Thyroid gland (tissue), 4 donors: ENCODE data around the gene ZSCAN18. TPM values are rescaled to one million over a fixed set of nuclear protein-coding genes. Genes with fewer than 3 reads are reported as not detected.

ENCODE experiments used
- DNase-seq, 2 donors: peaks; one replicate each; pipeline ENCODE4 v3.0.0-alpha.2; 2019
- H3K27ac ChIP-seq, 3 donors: fragments of 200-600 bp; sonication (generic); 1 replicate in 2 of 3; 2 replicates in 1 of 3; pipeline ENCODE4 v1.5.1; 2016 to 2019; ENCODE audit warnings: mild to moderate bottlenecking in 1 of 3, moderate library complexity in 1 of 3
- H3K27me3 ChIP-seq: fragments of 200-600 bp; sonication (generic); one replicate; pipeline ENCODE4 v1.5.1; 2019
- H3K36me3 ChIP-seq, 2 donors: fragments of 200-600 bp; sonication (generic); one replicate each; pipeline ENCODE4 v1.5.1; 2016 to 2019
- H3K4me1 ChIP-seq, 2 donors: fragments of 200-600 bp; sonication (generic); one replicate each; pipeline ENCODE4 v1.5.1; 2017 to 2019
- H3K4me3 ChIP-seq, 3 donors: fragments of 200-600 bp; sonication (generic); replicated peaks in 1 of 3; 1 replicate in 2 of 3; 2 replicates in 1 of 3; pipeline ENCODE4 v1.5.1; 2016; ENCODE audit warnings: mild to moderate bottlenecking in 1 of 3
- H3K9me3 ChIP-seq: fragments of 200-600 bp; sonication (generic); one replicate; pipeline ENCODE4 v1.5.1; 2017
- CTCF ChIP-seq, 6 experiments: fragments of 200-600 bp in 3 of 6; fragments of 450-650 bp in 3 of 6; sonication (generic) in 3 of 6; IDR thresholded peaks; one replicate each; pipeline ENCODE4 v1.5.1; 2016 to 2019; ENCODE audit warnings: antibody characterized with exemption in 6 of 6, mild to moderate bottlenecking in 2 of 6, inconsistent platforms in 1 of 6, moderate library complexity in 1 of 6
- POLR2A ChIP-seq, 2 donors: fragments of 450-650 bp; IDR thresholded peaks; one replicate each; pipeline ENCODE4 v1.6.1; 2017; ENCODE audit warnings: antibody characterized with exemption in 2 of 2, mild to moderate bottlenecking in 2 of 2, moderate library complexity in 1 of 2
- WGBS, 2 donors: methylation state at CpG; one replicate each; pipeline ENCODE4 v1.1.5; 2017; 5-methylcytosine and 5-hydroxymethylcytosine counted together
- intact Hi-C: fragments of 100-400 bp; cut with DNase I; formaldehyde crosslinking; loops from one replicate; pipeline ENCODE4 v1.15.1; 2023
- total RNA-seq, 4 donors: library from RNA; depleted of rRNA; stranded (reverse); fragments of >200 nt; gene quantifications; one replicate each; pipeline ENCODE4 v1.2.3, GENCODE V29; 2016

Gene ZSCAN18
- total RNA-seq, 4 donors from 2014 or later: 129 to 150 (median 132) TPM

- H3K4me1 ChIP-seq: peaks cover 0 to 21% of the 10 kb centered on the region in 2 donors
- peak; percentile 96 for DNase-seq
- H3K27ac ChIP-seq: peak within 1 kb of the TSS; percentile 84 to 88 (median 87)
- H3K4me3 ChIP-seq: peak within 1 kb of the TSS; percentile 59 to 85 (median 67)
- intact Hi-C loops: no loop called here
- H3K36me3 ChIP-seq: peaks cover 0 to 5% of the 10 kb centered on the region in 2 donors
- TF ChIP-seq CTCF (IDR thresholded peaks at IDR 0.05) (no peak), POLR2A (IDR thresholded peaks at IDR 0.05) (peak in 1 of 2 donors; percentile 83)
- H3K9me3 ChIP-seq: no peaks in the 10 kb centered on the region
- WGBS, 2 donors: 2% methylated on average over 18 to 47 of the region's 62 CpGs
- no peaks in the 10 kb centered on the region for H3K27me3 ChIP-seq
Measured at GRCh38 chr19:58059003-58059670, 38.9 kb downstream of the ZSCAN18 start, which contains the start of gene ZNF135. Gene ZNF135, plus strand, starts transcription at chr19:58059282. Its CDS starts 721 bp downstream, at chr19:58060003.

- 87 to 89% methylated on average over 13 of the region's 13 CpGs for WGBS, 2 donors
Measured at GRCh38 chr19:58058467-58058866, 39.6 kb downstream of the ZSCAN18 start.

GRCh38 chr19:58056861-58057260 is 41.2 kb downstream of the ZSCAN18 start:
- H3K4me1 ChIP-seq: peaks cover 0 to 25% of the 10 kb centered on the region in 2 donors
- no peak overlapping the region for H3K4me3 ChIP-seq
- no peak overlapping the region for H3K27ac ChIP-seq
- H3K27me3 ChIP-seq: no peaks in the 10 kb centered on the region
- 88 to 90% methylated on average over 8 of the region's 8 CpGs for WGBS, 2 donors
- TF ChIP-seq POLR2A (IDR thresholded peaks at IDR 0.05) (no peak), CTCF (IDR thresholded peaks at IDR 0.05) (no peak)
- no peak for DNase-seq
- no peaks in the 10 kb centered on the region for H3K9me3 ChIP-seq
- no peaks in the 10 kb centered on the region for H3K36me3 ChIP-seq
- intact Hi-C loops: no loop called here

More at GRCh38 chr19:58058467-58058866, 39.6 kb downstream of the ZSCAN18 start:
- no peak for DNase-seq
- no peak for TF ChIP-seq CTCF (IDR thresholded peaks at IDR 0.05)
- no peak for TF ChIP-seq POLR2A (IDR thresholded peaks at IDR 0.05)
- Histone ChIP-seq H3K36me3 (no peaks in the 10 kb centered on the region), H3K4me3 (peak overlapping the region in 1 of 3 donors; percentile 67), H3K4me1 (peaks cover 0 to 25% of the 10 kb centered on the region in 2 donors), H3K27me3 (no peaks in the 10 kb centered on the region), H3K27ac (peak overlapping the region; percentile 84 to 88 (median 87)), H3K9me3 (no peaks in the 10 kb centered on the region)
- intact Hi-C loops: no loop called here

- TF ChIP-seq CTCF (IDR thresholded peaks at IDR 0.05) (no peak), POLR2A (IDR thresholded peaks at IDR 0.05) (no peak)
- intact Hi-C loops: no loop called here
- Histone ChIP-seq H3K9me3 (no peaks in the 10 kb centered on the region), H3K4me1 (peaks cover 0 to 25% of the 10 kb centered on the region in 2 donors), H3K4me3 (no peak overlapping the region), H3K36me3 (no peaks in the 10 kb centered on the region), H3K27me3 (no peaks in the 10 kb centered on the region), H3K27ac (no peak overlapping the region)
- DNase-seq: no peak
- WGBS, 2 donors: 63 to 69% methylated on average over 3 to 5 of the region's 8 CpGs
Measured at GRCh38 chr19:58056261-58056660, 41.8 kb downstream of the ZSCAN18 start.
